Keratinocyte (primary cell): Measurements from ENCODE around the gene MFAP4.

ENCODE experiments used
- CTCF ChIP-seq, 3 experiments: IDR thresholded peaks in 1 of 3; conservative IDR thresholded peaks in 1 of 3; optimal IDR thresholded peaks in 1 of 3; 2 replicates in 2 of 3; 3 replicates in 1 of 3; pipeline versions ENCODE3 to v1.5.1; 2011; ENCODE audit warnings: low read length in 3 of 3, mild to moderate bottlenecking in 3 of 3, moderate library complexity in 2 of 3, control low read depth in 1 of 3, inconsistent platforms in 1 of 3; ENCODE audit not compliant: insufficient read depth in 2 of 3; ENCODE audit errors: extremely low read depth in 1 of 3
- EZH2 ChIP-seq: IDR thresholded peaks from one replicate; pipeline ENCODE4 v1.6.1; 2012; ENCODE audit warnings: inconsistent platforms, mild to moderate bottlenecking, low read length, moderate library complexity

DNA sequence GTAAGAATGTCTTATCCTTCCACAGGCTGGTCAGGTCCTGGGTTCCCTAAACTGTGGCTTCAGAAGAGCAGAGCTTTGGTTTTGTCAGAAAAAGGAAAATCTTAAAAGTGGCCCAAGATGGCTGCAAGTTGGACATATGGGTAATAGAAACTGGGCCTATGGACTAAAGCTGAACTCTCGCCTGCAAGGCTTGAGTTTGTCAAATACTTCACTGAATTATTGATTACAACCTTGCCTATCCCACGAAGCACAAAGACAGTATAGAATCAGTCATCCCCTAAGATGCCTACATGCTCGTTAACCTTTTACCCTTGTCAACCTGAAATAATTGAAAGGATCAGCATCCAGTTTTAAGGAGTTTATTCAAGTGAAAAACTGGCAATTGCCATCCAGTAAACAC, 44.7 kb upstream of the MFAP4 start:
- TF ChIP-seq CTCF (optimal IDR thresholded peaks at IDR 0.05 in 1 of 3, IDR thresholded peaks at IDR 0.05 in 1 of 3, conservative IDR thresholded peaks at IDR 0.05 in 1 of 3; ENCODE audit: extremely low read depth in 1 of 3, insufficient read depth in 2 of 3, low read length in 3 of 3) (no peak), EZH2 (no peak)
